K562 (cell line): ENCODE measurements around the gene ARID3A. TPM values are rescaled to one million over a fixed set of nuclear protein-coding genes. Genes with fewer than 3 reads are reported as not detected.

Experiments used
- BHLHE40 ChIP-seq: IDR thresholded peaks from 2 replicates; pipeline ENCODE4 v1.6.1; 2011; ENCODE audit warnings: low read length, improper control_type of control experiment
- CREB1 ChIP-seq, 2 experiments: sonication (generic) in 1 of 2; formaldehyde crosslinking in 1 of 2; IDR thresholded peaks; 2 replicates each; pipeline versions ENCODE4 v1.6.1 to v1.8.0; 2012 to 2022; ENCODE audit warnings: inconsistent platforms in 1 of 2, mild to moderate bottlenecking in 1 of 2, missing genetic modification reagents in 1 of 2, moderate library complexity in 1 of 2
- CREM ChIP-seq: IDR thresholded peaks from 2 replicates; pipeline ENCODE4 v1.6.1; 2014; ENCODE audit warnings: antibody characterized with exemption, low read depth
- ILK ChIP-seq: fragments of 450-650 bp; IDR thresholded peaks from 2 replicates; pipeline ENCODE4 v1.6.1; 2016; ENCODE audit warnings: missing genetic modification characterization, low read depth, mild to moderate bottlenecking, missing compliant biosample characterization, moderate library complexity, borderline replicate concordance
- MAFF ChIP-seq: IDR thresholded peaks from 2 replicates; pipeline ENCODE4 v1.6.1; 2012; ENCODE audit warnings: low read length, improper control_type of control experiment
- NFIX ChIP-seq: fragments of 250-450 bp; sonication (Bioruptor Pico); IDR thresholded peaks from 2 replicates; pipeline ENCODE4 v1.4.0; 2020; ENCODE audit warnings: low read depth, mild to moderate bottlenecking, moderate library complexity
- NRF1 ChIP-seq, 2 experiments: fragments of 450-650 bp; IDR thresholded peaks in 1 of 2; conservative IDR thresholded peaks in 1 of 2; 2 replicates each; pipeline ENCODE4 v1.6.1; 2014; ENCODE audit warnings: mild to moderate bottlenecking in 2 of 2
- SIN3A ChIP-seq, 2 experiments: fragments of 150-350 bp in 1 of 2; IDR thresholded peaks; 2 replicates each; pipeline ENCODE4 v1.6.1; 2011 to 2016; ENCODE audit warnings: borderline replicate concordance in 2 of 2, low read depth in 2 of 2, low read length in 2 of 2, mild to moderate bottlenecking in 2 of 2, moderate library complexity in 2 of 2; ENCODE audit not compliant: control insufficient read depth in 1 of 2
- SMC3 ChIP-seq: conservative IDR thresholded peaks from 2 replicates; pipeline ENCODE4 v1.6.1; 2011; ENCODE audit warnings: low read depth, low read length, improper control_type of control experiment; ENCODE audit not compliant: insufficient read depth
- TEAD4 ChIP-seq, 2 experiments: sonication (generic) in 1 of 2; formaldehyde crosslinking in 1 of 2; IDR thresholded peaks; 2 replicates each; pipeline versions ENCODE4 v1.6.1 to v1.8.0; 2012 to 2022; ENCODE audit warnings: borderline replicate concordance in 1 of 2, inconsistent platforms in 1 of 2, low read length in 1 of 2, mild to moderate bottlenecking in 1 of 2, missing genetic modification reagents in 1 of 2
- TRIM28 ChIP-seq: fragments of 450-650 bp; IDR thresholded peaks from 2 replicates; pipeline ENCODE4 v1.6.1; 2017
- polyA plus RNA-seq, 8 experiments: library from polyadenylated mRNA; depleted of rRNA in 4 of 8; stranded (reverse) in 5 of 8; unstranded in 3 of 8; fragments of >200 nt; fragmentation: Nextera tagmentation in 2 of 8; fragmentation: Illumina TruSeq in 1 of 8; extraction: Ambion mirVana in 2 of 8; extraction: Trizol in 1 of 8; gene quantifications; 2 replicates each; pipeline versions ENCODE4 v1.2.1 to v1.2.3, GENCODE V29; 2011 to 2014; ENCODE audit warnings: inconsistent platforms in 1 of 8, missing spikeins in 1 of 8
- total RNA-seq, 7 experiments: library from RNA; depleted of rRNA in 6 of 7; stranded (reverse); fragments of >200 nt in 6 of 7; fragmentation: Illumina TruSeq in 2 of 7; extraction: Trizol in 2 of 7; gene quantifications; 2 replicates each; pipeline versions ENCODE4 v1.2.1 to v1.2.3, GENCODE V29; 2011 to 2021; ENCODE audit warnings: low replicate concordance in 1 of 7
- TF ChIP-seq, protein P1 (sequence below): fragments of 250-450 bp; sonication (Bioruptor Pico); IDR thresholded peaks from 2 replicates; pipeline ENCODE4 v1.6.1; 2021; ENCODE audit warnings: mild to moderate bottlenecking
- TF ChIP-seq, protein P2 (sequence below): fragments of 450-650 bp; formaldehyde crosslinking; IDR thresholded peaks from 2 replicates; pipeline ENCODE4 v1.4.0; 2022; ENCODE audit warnings: mild to moderate bottlenecking, moderate library complexity
- TF ChIP-seq, protein P3 (sequence below), 2 experiments: IDR thresholded peaks; 2 replicates each; pipeline ENCODE4 v1.6.1; 2011; ENCODE audit warnings: borderline replicate concordance in 1 of 2, control low read depth in 1 of 2, low read depth in 1 of 2, low read length in 1 of 2, mild to moderate bottlenecking in 1 of 2, mixed read lengths in 1 of 2, moderate library complexity in 1 of 2; ENCODE audit not compliant: insufficient read depth in 1 of 2, insufficient read length in 1 of 2, poor library complexity in 1 of 2, severe bottlenecking in 1 of 2; ENCODE audit errors: extremely low read depth in 1 of 2
- TF ChIP-seq, protein P4 (sequence below), 2 experiments: fragments of 150-350 bp in 1 of 2; IDR thresholded peaks; 2 replicates each; pipeline ENCODE4 v1.6.1; 2012 to 2016; ENCODE audit warnings: low read depth in 2 of 2, low read length in 2 of 2, mild to moderate bottlenecking in 1 of 2, moderate library complexity in 1 of 2
- TF ChIP-seq, protein P5 (sequence below): fragments of 450-650 bp; IDR thresholded peaks from 2 replicates; pipeline ENCODE4 v1.6.1; 2016; ENCODE audit warnings: antibody characterized with exemption

The ARID3A gene
- total and polyA plus RNA-seq, 9 of the 15 experiments (the other 6 are each of a cell fraction or from before 2014, with no cell fraction given): 1.4 to 118 (median 31.2) TPM

DNA sequence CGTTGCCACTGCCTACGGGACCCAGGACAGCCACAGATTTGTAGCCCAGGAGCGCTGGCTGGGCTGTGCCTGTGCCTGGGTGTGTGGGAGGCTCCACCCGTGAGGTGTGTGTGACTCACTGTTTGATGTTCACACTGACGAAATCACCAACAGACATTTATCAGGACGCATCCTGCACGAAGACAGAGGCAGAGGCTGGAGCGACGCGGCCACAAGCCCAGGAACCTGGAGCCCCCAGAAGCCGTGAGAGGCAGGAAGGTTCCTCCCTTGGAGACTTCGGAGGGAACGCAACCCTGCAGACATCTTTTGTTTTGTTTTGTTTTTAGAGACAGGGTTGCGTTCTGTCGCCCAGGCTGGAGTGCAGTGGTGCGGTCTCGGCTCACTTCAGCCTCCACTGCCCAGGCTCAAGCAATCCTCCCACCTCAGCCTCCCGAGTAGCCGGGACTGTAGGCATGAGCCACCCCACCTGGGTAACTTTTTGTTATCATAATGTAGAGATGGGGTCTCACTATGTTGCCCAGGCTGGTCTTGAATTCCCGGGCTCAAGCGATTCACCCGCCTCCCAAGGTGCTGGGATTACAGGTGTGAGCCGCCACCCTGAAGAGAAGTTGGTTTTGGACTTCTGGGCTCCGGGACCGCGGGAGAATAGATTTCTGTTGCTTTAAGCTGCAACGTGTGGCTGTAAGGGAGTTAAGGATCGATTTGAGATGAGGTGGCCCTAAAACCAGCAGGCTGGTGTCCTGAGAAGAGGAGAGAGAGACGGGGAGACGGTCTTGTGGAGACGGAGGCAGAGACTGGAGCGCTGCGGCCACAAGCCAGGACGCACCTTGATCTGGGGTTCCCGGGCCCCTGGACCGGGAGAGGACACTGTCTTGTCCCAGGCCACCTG is 33.4 kb downstream of the ARID3A start (continued):
- TF ChIP-seq SMC3 (no peak), TRIM28 (no peak), CREM (peak; percentile 92), CREB1 (IDR thresholded peaks at IDR 0.05) (peak; percentile 79), CREB1 (CRISPR knock-in tag; IDR thresholded peaks at IDR 0.05) (peak; percentile 67; the same call in 1 of the 2 replicates), TEAD4 (IDR thresholded peaks at IDR 0.05; ENCODE audit: low read length) (peak; percentile 64), TEAD4 (CRISPR knock-in tag; IDR thresholded peaks at IDR 0.05; ENCODE audit: borderline replicate concordance) (no peak), MAFF (no peak), NFIX (CRISPR knock-in tag) (no peak), ILK (tag) (no peak), SIN3A (IDR thresholded peaks at IDR 0.05; ENCODE audit: borderline replicate concordance in 2 of 2, control insufficient read depth in 1 of 2, low read depth in 2 of 2, low read length in 2 of 2) (no peak), BHLHE40 (peak; percentile 92), NRF1 (conservative IDR thresholded peaks at IDR 0.05 in 1 of 2, IDR thresholded peaks at IDR 0.05 in 1 of 2) (peak in 1 of 2 experiments; percentile 54; a peak in 2 of 4 replicates)
- TF ChIP-seq, protein P1, sequence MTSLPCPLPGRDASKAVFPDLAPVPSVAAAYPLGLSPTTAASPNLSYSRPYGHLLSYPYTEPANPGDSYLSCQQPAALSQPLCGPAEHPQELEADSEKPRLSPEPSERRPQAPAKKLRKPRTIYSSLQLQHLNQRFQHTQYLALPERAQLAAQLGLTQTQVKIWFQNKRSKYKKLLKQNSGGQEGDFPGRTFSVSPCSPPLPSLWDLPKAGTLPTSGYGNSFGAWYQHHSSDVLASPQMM: no peak
- TF ChIP-seq, protein P2, sequence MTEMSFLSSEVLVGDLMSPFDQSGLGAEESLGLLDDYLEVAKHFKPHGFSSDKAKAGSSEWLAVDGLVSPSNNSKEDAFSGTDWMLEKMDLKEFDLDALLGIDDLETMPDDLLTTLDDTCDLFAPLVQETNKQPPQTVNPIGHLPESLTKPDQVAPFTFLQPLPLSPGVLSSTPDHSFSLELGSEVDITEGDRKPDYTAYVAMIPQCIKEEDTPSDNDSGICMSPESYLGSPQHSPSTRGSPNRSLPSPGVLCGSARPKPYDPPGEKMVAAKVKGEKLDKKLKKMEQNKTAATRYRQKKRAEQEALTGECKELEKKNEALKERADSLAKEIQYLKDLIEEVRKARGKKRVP (CRISPR knock-in tag): peak; percentile 68
- TF ChIP-seq, protein P3, sequence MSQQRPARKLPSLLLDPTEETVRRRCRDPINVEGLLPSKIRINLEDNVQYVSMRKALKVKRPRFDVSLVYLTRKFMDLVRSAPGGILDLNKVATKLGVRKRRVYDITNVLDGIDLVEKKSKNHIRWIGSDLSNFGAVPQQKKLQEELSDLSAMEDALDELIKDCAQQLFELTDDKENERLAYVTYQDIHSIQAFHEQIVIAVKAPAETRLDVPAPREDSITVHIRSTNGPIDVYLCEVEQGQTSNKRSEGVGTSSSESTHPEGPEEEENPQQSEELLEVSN (IDR thresholded peaks at IDR 0.05; ENCODE audit: borderline replicate concordance in 1 of 2, extremely low read depth in 1 of 2, insufficient read depth in 1 of 2, insufficient read length in 1 of 2, low read depth in 1 of 2, low read length in 1 of 2, poor library complexity in 1 of 2, severe bottlenecking in 1 of 2): peak in 1 of 2 experiments; percentile 31
- TF ChIP-seq, protein P4, sequence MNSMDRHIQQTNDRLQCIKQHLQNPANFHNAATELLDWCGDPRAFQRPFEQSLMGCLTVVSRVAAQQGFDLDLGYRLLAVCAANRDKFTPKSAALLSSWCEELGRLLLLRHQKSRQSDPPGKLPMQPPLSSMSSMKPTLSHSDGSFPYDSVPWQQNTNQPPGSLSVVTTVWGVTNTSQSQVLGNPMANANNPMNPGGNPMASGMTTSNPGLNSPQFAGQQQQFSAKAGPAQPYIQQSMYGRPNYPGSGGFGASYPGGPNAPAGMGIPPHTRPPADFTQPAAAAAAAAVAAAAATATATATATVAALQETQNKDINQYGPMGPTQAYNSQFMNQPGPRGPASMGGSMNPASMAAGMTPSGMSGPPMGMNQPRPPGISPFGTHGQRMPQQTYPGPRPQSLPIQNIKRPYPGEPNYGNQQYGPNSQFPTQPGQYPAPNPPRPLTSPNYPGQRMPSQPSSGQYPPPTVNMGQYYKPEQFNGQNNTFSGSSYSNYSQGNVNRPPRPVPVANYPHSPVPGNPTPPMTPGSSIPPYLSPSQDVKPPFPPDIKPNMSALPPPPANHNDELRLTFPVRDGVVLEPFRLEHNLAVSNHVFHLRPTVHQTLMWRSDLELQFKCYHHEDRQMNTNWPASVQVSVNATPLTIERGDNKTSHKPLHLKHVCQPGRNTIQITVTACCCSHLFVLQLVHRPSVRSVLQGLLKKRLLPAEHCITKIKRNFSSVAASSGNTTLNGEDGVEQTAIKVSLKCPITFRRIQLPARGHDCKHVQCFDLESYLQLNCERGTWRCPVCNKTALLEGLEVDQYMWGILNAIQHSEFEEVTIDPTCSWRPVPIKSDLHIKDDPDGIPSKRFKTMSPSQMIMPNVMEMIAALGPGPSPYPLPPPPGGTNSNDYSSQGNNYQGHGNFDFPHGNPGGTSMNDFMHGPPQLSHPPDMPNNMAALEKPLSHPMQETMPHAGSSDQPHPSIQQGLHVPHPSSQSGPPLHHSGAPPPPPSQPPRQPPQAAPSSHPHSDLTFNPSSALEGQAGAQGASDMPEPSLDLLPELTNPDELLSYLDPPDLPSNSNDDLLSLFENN (IDR thresholded peaks at IDR 0.05; ENCODE audit: low read depth in 2 of 2, low read length in 2 of 2): no peak
- TF ChIP-seq, protein P5, sequence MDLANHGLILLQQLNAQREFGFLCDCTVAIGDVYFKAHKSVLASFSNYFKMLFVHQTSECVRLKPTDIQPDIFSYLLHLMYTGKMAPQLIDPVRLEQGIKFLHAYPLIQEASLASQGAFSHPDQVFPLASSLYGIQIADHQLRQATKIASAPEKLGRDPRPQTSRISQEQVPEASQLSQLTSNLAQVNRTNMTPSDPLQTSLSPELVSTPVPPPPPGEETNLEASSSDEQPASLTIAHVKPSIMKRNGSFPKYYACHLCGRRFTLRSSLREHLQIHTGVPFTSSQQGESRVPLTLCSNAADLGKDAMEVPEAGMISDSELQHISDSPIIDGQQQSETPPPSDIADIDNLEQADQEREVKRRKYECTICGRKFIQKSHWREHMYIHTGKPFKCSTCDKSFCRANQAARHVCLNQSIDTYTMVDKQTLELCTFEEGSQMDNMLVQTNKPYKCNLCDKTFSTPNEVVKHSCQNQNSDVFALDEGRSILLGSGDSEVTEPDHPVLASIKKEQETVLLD: peak; percentile 68
